GM19463 (cell line): Measurements from ENCODE around the gene NPR3.

Experiments
- ATAC-seq: cut with Tn5 transposase; IDR thresholded peaks from one replicate; pipeline ENCODE4 v1.9.1; 2021; ENCODE audit warnings: mild to moderate bottlenecking, moderate library complexity; ENCODE audit not compliant: unreplicated experiment

Gene NPR3

GRCh38 chr5:32711681-32712480 lies 760 bp downstream of the NPR3 start:
- no peak for ATAC-seq

GRCh38 chr5:32712481-32713360 lies 1.6 kb downstream of the NPR3 start:
- ATAC-seq, result no peak

GRCh38 chr5:32713361-32713769 lies 2.2 kb downstream of the NPR3 start:
- no peak for ATAC-seq

- ATAC-seq, result no peak
These were observed 2.8 kb downstream of the NPR3 start for GRCh38 chr5:32713770-32714381.

- no peak for ATAC-seq
These were observed 3.7 kb downstream of the NPR3 start for GRCh38 chr5:32714836-32715235.

GRCh38 chr5:32720300-32720699 lies 9.2 kb downstream of the NPR3 start:
- no peak for ATAC-seq

- ATAC-seq, result no peak
These were observed 10.5 kb downstream of the NPR3 start for GRCh38 chr5:32721626-32722025.

- no peak for ATAC-seq
These were observed 11.8 kb downstream of the NPR3 start for GRCh38 chr5:32722957-32723356.

GRCh38 chr5:32724526-32724925 lies 13.4 kb downstream of the NPR3 start:
- ATAC-seq, result no peak

- ATAC-seq, result no peak
These were observed 15.0 kb downstream of the NPR3 start for GRCh38 chr5:32726086-32726557.

- ATAC-seq, result no peak
These were observed 18.5 kb downstream of the NPR3 start for GRCh38 chr5:32729651-32730050.

GRCh38 chr5:32733590-32734340 lies 22.6 kb downstream of the NPR3 start:
- ATAC-seq, result no peak

- ATAC-seq, result no peak
These were observed 23.8 kb downstream of the NPR3 start for GRCh38 chr5:32734827-32735378.

- no peak for ATAC-seq
These were observed 24.4 kb downstream of the NPR3 start for GRCh38 chr5:32735512-32735911.

- ATAC-seq, result no peak
These were observed 25.7 kb downstream of the NPR3 start for GRCh38 chr5:32736842-32737241.

- ATAC-seq, result no peak
These were observed 29.5 kb downstream of the NPR3 start for GRCh38 chr5:32740651-32741050.

GRCh38 chr5:32745317-32745716 lies 34.2 kb downstream of the NPR3 start:
- no peak for ATAC-seq

- ATAC-seq, result no peak
These were observed 41.3 kb downstream of the NPR3 start for GRCh38 chr5:32752411-32752810.

- ATAC-seq, result no peak
These were observed 41.9 kb downstream of the NPR3 start for GRCh38 chr5:32753051-32753450.

- no peak for ATAC-seq
These were observed 42.6 kb downstream of the NPR3 start for GRCh38 chr5:32753765-32754164.
